Hematopoietic multipotent progenitor cell treated with erythropoietin and hydrocortisone succinate and interleukin-3 and kit ligand, for 8 days (in vitro differentiated cells): Measurements from ENCODE around the gene EXO5.
"Not testable (repeated sequence)": the region's sequence is repeated elsewhere in the genome, so short reads cannot be mapped to it uniquely, and the experiment has no call there.

Experiments
- DNase-seq: peaks from one replicate; pipeline ENCODE4 v3.0.0-alpha.2; 2015

EXO5 gene

DNA sequence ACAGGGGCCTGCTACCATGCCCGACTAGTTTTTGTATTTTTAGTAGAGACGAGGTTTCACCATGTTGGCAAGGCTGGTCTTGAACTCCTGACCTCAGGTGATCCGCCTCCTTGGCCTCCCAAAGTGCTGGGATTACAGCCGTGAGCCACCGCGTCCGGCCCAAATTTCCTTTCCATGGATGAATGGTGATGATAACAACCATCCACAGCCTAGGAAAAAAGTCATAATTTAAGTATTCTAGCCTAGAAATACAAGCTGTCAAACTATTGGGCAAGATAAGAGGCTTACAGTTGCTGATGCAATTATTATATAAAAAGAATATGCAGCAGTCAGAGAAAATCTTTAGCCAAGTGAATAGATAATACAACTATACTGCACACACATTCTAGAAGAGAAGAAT lies 46.2 kb downstream of the EXO5 start:
- not testable (repeated sequence) for DNase-seq

DNA sequence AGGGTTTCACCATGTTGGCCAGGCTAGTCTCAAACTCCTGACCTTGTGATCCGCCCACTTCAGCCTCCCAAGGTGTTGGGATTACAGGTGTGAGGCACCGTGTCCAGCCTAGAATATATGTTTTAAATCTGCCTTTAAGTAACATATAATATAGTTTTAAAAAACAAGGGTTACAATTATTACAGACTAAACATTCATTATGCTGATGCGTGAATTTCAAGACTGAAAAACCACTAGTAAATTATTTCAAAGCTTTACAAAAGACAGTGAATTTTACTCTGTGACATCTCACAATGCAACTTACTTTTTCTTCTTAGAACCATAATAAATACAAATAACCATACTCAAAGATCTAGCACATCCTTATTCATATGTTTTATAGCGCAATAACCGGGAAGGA lies 47.6 kb downstream of the EXO5 start:
- DNase-seq, result no peak

DNA sequence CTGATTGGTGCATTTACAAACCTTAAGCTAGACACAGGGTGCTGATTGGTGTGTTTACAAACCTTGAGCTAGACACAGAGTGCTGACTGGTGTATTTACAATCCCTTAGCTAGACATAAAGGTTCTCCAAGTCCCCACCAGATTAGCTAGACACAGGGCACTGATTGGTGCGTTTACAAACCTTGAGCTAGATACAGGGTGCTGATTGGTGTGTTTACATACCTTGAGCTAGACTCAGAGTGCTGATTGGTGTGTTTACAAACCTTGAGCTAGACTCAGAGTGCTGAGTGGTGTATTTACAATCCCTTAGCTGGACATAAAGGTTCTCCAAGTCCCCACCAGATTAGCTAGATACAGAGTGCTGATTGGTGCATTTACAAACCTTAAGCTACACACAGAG lies 49.7 kb downstream of the EXO5 start:
- not testable (repeated sequence) for DNase-seq

DNA sequence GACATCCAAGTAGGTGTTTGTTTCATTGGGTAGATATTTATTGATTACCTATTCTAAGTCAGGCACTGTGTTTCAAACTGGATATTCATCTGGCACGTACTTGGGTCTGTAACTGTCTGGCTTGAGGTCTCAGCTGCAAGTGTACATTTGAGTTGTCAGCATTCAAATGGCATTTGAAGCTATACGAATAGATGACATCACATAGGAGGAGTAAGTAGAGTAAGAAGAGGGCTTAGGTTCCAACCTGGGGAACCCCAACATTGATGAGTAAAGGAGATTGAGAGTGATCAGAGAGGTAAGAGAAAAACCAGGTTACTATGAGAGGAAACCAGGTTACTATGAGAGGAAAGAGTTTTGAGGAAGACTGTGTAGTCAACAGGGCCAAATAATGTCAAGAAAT lies 53.6 kb downstream of the EXO5 start:
- no peak for DNase-seq

GRCh38 chr1:40563266-40563665 lies 54.7 kb downstream of the EXO5 start:
- no peak for DNase-seq

- DNase-seq, result no peak
These were observed 55.9 kb downstream of the EXO5 start for GRCh38 chr1:40564506-40564905.

DNA sequence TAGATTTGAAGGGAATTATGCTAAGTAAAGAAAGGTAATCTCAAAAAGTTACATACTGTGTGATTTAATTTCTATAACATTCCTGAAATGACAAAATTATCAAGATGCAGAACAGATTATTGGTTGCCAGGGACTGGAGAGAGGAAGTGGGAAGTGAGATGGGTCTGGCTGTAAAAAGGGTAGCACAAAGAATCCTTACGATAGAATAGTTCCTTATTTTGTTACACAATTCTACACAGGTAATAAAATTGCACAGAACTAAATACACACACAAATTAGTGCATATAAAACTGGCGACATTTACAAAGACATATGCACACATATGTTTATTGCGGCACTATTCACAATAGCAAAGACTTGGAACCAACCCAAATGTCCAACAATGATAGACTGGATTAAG lies 56.3 kb downstream of the EXO5 start:
- DNase-seq, result no peak
